ENCODE measurements around the gene DARS1. TPM values are rescaled to one million over a fixed set of nuclear protein-coding genes. Genes with fewer than 3 reads are reported as not detected.

DARS1 gene
- total RNA-seq, 3 donors from 2014 or later = 29.6 to 71.1 (median 40.3) TPM

GRCh38 chr2:135863233-135863632 lies 122.2 kb downstream of the DARS1 start:
- no peaks in the 10 kb centered on the region for H3K36me3 ChIP-seq (ENCODE audit: low read depth)
- no peak overlapping the region for H3K4me3 ChIP-seq
- TF ChIP-seq CTCF (IDR thresholded peaks at IDR 0.05) = no peak
- H3K4me1 ChIP-seq (ENCODE audit: low read depth) = no peaks in the 10 kb centered on the region
- ATAC-seq (no peak), DNase-seq (no peak)
- intact Hi-C loops (cut with DNase I, micrococcal nuclease) = no loop called here
- H3K9me3 ChIP-seq = no peaks in the 10 kb centered on the region

- Histone ChIP-seq H3K36me3 (ENCODE audit: low read depth) (no peaks in the 10 kb centered on the region), H3K4me3 (no peak overlapping the region), H3K9me3 (no peaks in the 10 kb centered on the region), H3K4me1 (ENCODE audit: low read depth) (no peaks in the 10 kb centered on the region)
- ATAC-seq (no peak), DNase-seq (no peak)
- TF ChIP-seq CTCF (IDR thresholded peaks at IDR 0.05) = no peak
- intact Hi-C loops (cut with DNase I, micrococcal nuclease) = no loop called here
These were observed 122.7 kb downstream of the DARS1 start for GRCh38 chr2:135862718-135863117.

Other genes starting within 250 kb of the DARS1 start
- 100 to 1,000 TPM in 1 of 3 donors, 10 to 100 TPM in 2; 87.8 to 110 (median 94.9) TPM for gene UBXN4, start 243.8 kb downstream of the DARS1 start, total RNA-seq
- gene LCT, start 148.4 kb downstream of the DARS1 start, total RNA-seq = under 1 TPM; 0.09 to 0.19 (median 0.09) TPM
- 10 to 100 TPM in 1 of 3 donors, 1 to 10 TPM in 2; 8.4 to 19.8 (median 8.9) TPM for gene MCM6, start 109.2 kb downstream of the DARS1 start, total RNA-seq
- gene CXCR4, start 132.5 kb upstream of the DARS1 start, total RNA-seq = 10 to 100 TPM in 1 of 3 donors, 1 to 10 TPM in 2; 3.6 to 12.6 (median 3.9) TPM